Mesenteric fat pad (tissue), 1 donor: Measurements from ENCODE around the gene BHLHE23. TPM values are rescaled to one million over a fixed set of nuclear protein-coding genes. Genes with fewer than 3 reads are reported as not detected.

ENCODE experiments used
- DNase-seq: peaks from one replicate; pipeline ENCODE4 v3.0.0-alpha.2; 2020; ENCODE audit warnings: low spot score
- total RNA-seq: library from RNA; stranded (reverse); fragmentation: NEBNext Ultra II Directional; extraction: Animal tissue kit (Norgen Biotek cat#: 25700); gene quantifications from one replicate; pipeline ENCODE4 v1.2.1, GENCODE V29; 2021
- donor health status: DM: yes; HTN: yes; CAD: no.

Gene BHLHE23
- total RNA-seq, 1 donor from 2014 or later, result not detected

GRCh38 chr20:63026582-63027165 lies 19.9 kb upstream of the BHLHE23 start:
- no peak for DNase-seq

- DNase-seq, result no peak
These were observed 19.0 kb upstream of the BHLHE23 start for GRCh38 chr20:63025534-63026331.

- no peak for DNase-seq
These were observed 18.0 kb upstream of the BHLHE23 start for GRCh38 chr20:63024573-63025392.

- no peak for DNase-seq
These were observed 17.3 kb upstream of the BHLHE23 start for GRCh38 chr20:63023936-63024571.

- no peak for DNase-seq
These were observed 16.5 kb upstream of the BHLHE23 start for GRCh38 chr20:63023071-63023935.

- no peak for DNase-seq
These were observed 15.7 kb upstream of the BHLHE23 start for GRCh38 chr20:63022501-63022900.

GRCh38 chr20:63021356-63022321 lies 14.9 kb upstream of the BHLHE23 start:
- DNase-seq, result no peak

GRCh38 chr20:63020681-63021080 lies 13.9 kb upstream of the BHLHE23 start:
- no peak for DNase-seq

GRCh38 chr20:63017826-63018411 lies 11.2 kb upstream of the BHLHE23 start:
- no peak for DNase-seq

GRCh38 chr20:63017076-63017825 lies 10.5 kb upstream of the BHLHE23 start:
- DNase-seq, result no peak

- no peak for DNase-seq
These were observed 9.8 kb upstream of the BHLHE23 start for GRCh38 chr20:63016514-63017075.

GRCh38 chr20:63015662-63016361 lies 9.0 kb upstream of the BHLHE23 start:
- no peak for DNase-seq

GRCh38 chr20:63015147-63015661 lies 8.4 kb upstream of the BHLHE23 start:
- no peak for DNase-seq

GRCh38 chr20:63014710-63015109 lies 7.9 kb upstream of the BHLHE23 start:
- DNase-seq, result no peak

GRCh38 chr20:63014287-63014686 lies 7.5 kb upstream of the BHLHE23 start:
- DNase-seq, result no peak

- DNase-seq, result no peak
These were observed 6.4 kb upstream of the BHLHE23 start for GRCh38 chr20:63013207-63013606.

- DNase-seq, result no peak
These were observed 5.0 kb upstream of the BHLHE23 start for GRCh38 chr20:63011798-63012197.
